ENCODE results near the gene SASS6. TPM values are rescaled to one million over a fixed set of nuclear protein-coding genes. Genes with fewer than 3 reads are reported as not detected.

SASS6 gene
- total and polyA plus RNA-seq, 9 of the 15 experiments (the other 6 are each of a cell fraction or from before 2014, with no cell fraction given) = 11.6 to 34.1 (median 18.0) TPM

DNA sequence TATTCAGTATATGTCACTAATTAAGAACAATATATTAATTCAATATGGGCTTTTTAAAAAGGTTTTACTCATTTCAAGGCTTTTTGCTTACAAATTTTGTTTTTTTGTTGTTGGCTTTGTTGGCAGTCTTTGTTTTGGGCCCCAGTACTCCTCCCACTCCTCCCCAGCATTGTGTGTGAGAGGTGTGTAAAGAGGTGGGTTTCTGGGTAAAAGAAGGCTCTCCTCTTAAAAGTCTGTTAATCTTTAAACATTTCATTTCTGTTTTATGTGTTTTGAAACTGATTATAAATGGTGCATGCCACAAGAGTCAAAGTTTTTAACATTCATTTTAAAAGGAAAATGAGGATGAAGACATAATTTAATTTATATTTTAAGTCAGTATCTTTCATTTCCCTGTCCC lies 79.6 kb downstream of the SASS6 start:
- no peak for FAIRE-seq

More for the DNA sequence above, 79.6 kb downstream of the SASS6 start:
- ChIA-PET CTCF (ENCODE audit: low intra/inter-chr PET ratio) (no interaction called here), POLR2A (no interaction called here)
- DNase-seq (ENCODE audit: extremely low read depth in 1 of 4, low spot score in 3 of 4) (no peak), ATAC-seq (no peak)
- Histone ChIP-seq H3K36me3 (ENCODE audit: control insufficient read depth, insufficient read depth, low read length) (peaks cover 43% of the 10 kb centered on the region; the same call in 2 of the 3 replicates), H3K79me2 (ENCODE audit: control insufficient read depth, insufficient read depth, low read length) (peaks cover 77% of the 10 kb centered on the region), H3K27ac (ENCODE audit: extremely low read depth, low read depth, low read length) (no peak overlapping the region), H2AFZ (ENCODE audit: low read depth, low read length) (no peak overlapping the region), H3K9me1 (ENCODE audit: control insufficient read depth, insufficient read depth, low read length) (no peaks in the 10 kb centered on the region), H3K4me2 (ENCODE audit: insufficient read depth, low read length) (no peak overlapping the region), H3K27me3 (ENCODE audit: control insufficient read depth in 2 of 2, insufficient read depth in 2 of 2, low read length in 2 of 2) (no peaks in the 10 kb centered on the region), H3K9me3 (replicated peaks; ENCODE audit: control insufficient read depth, insufficient read depth, low read depth, low read length) (no peaks in the 10 kb centered on the region), H4K20me1 (replicated peaks; ENCODE audit: control insufficient read depth, insufficient read depth, low read length) (peaks cover 14% of the 10 kb centered on the region), H3K4me3 (no peak overlapping the region), H3K4me1 (replicated peaks in 1 of 2; ENCODE audit: control insufficient read depth in 2 of 2, insufficient read depth in 2 of 2, low read length in 2 of 2) (peaks cover 5 to 24% of the 10 kb centered on the region in 2 experiments; a peak in 4 of 5 replicates), H3K9ac (ENCODE audit: insufficient read depth in 1 of 2, low read depth in 2 of 2, low read length in 2 of 2) (no peak overlapping the region)
- intact Hi-C loops (cut with micrococcal nuclease) = no loop called here
- in situ Hi-C loops (cut with MboI) = no loop called here
- TF ChIP-seq ESRRA (IDR thresholded peaks at IDR 0.05; ENCODE audit: borderline replicate concordance, low read depth) (no peak), CBX8 (IDR thresholded peaks at IDR 0.05; ENCODE audit: borderline replicate concordance, extremely low read depth, low read depth, low read length, poor library complexity, severe bottlenecking) (no peak), MAFK (IDR thresholded peaks at IDR 0.05; ENCODE audit: low read length) (no peak), ARID1B (IDR thresholded peaks at IDR 0.05) (no peak), CHD2 (IDR thresholded peaks at IDR 0.05; ENCODE audit: low read depth, low read length) (no peak), ILF3 (IDR thresholded peaks at IDR 0.05; ENCODE audit: borderline replicate concordance) (no peak), SP2 (IDR thresholded peaks at IDR 0.05; ENCODE audit: extremely low read depth, low read depth, low read length, poor library complexity, severe bottlenecking) (no peak)
- TF ChIP-seq, protein P1, sequence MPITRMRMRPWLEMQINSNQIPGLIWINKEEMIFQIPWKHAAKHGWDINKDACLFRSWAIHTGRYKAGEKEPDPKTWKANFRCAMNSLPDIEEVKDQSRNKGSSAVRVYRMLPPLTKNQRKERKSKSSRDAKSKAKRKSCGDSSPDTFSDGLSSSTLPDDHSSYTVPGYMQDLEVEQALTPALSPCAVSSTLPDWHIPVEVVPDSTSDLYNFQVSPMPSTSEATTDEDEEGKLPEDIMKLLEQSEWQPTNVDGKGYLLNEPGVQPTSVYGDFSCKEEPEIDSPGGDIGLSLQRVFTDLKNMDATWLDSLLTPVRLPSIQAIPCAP (CRISPR knock-in tag; IDR thresholded peaks at IDR 0.05; ENCODE audit: borderline replicate concordance) = no peak
- TF ChIP-seq, protein P2, sequence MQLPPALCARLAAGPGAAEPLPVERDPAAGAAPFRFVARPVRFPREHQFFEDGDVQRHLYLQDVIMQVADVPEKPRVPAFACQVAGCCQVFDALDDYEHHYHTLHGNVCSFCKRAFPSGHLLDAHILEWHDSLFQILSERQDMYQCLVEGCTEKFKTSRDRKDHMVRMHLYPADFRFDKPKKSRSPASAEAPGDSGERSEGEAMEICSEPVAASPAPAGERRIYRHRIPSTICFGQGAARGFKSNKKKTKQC (CRISPR knock-in tag; IDR thresholded peaks at IDR 0.05) = no peak
- BruUV-seq (replicated peaks) = no TSS peak

All from K562 (cell line).